Transverse colon (tissue), 4 donors: ENCODE measurements around the gene NOS3.

Experiments
- POLR2A ChIP-seq: fragments of 450-650 bp; IDR thresholded peaks from one replicate; pipeline ENCODE4 v1.6.1; 2016; ENCODE audit warnings: antibody characterized with exemption, mild to moderate bottlenecking, moderate library complexity
- POLR2AphosphoS5 ChIP-seq, 3 donors: sonication (generic); formaldehyde crosslinking; IDR thresholded peaks; one replicate each; pipeline ENCODE4 v1.6.1; 2016; ENCODE audit warnings: antibody characterized with exemption in 3 of 3
- TF ChIP-seq, protein P1 (sequence below), 5 experiments: fragments of 200-600 bp in 3 of 5; fragments of 450-650 bp in 2 of 5; sonication (generic) in 3 of 5; IDR thresholded peaks; 1 replicate in 2 of 5; 2 replicates in 3 of 5; pipeline ENCODE4 v1.5.1; 2016 to 2017; ENCODE audit warnings: antibody characterized with exemption in 5 of 5, inconsistent platforms in 3 of 5, mild to moderate bottlenecking in 2 of 5, moderate library complexity in 1 of 5

DNA sequence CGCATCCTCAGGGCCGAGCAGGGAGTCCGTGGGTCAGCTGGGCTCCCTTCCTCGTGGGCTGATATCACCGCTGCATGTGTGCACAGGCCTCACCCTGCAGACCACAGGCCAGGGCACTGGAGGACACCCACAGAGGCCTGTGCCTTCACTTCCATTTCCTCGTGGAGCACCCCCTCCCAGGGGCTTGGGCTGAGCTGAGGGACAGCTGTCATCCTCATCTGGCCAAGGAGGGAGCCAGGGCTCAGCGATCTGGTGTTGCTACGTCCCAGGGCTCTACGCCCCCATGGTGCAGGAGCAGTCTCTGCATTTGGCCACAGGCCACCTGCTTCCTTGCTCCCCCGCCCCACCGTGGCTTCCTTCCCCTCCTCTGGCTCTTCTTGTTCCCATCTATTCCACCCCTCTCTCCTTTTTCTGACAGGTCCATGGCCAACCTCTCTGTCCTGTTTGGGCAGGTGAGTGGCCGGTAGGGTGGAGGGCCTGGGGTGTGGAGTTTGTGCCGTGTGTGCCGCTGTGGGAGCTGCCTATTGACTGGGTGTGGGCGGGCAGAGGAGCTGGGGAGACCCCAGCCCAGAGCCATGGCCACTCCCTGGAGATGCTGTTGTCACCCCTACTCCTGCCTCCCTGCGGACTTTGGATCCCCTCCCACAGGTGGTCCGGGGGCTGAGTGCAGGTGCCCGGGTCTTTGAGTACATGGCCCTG, 49.2 kb downstream of the NOS3 start:
- TF ChIP-seq, protein P1, sequence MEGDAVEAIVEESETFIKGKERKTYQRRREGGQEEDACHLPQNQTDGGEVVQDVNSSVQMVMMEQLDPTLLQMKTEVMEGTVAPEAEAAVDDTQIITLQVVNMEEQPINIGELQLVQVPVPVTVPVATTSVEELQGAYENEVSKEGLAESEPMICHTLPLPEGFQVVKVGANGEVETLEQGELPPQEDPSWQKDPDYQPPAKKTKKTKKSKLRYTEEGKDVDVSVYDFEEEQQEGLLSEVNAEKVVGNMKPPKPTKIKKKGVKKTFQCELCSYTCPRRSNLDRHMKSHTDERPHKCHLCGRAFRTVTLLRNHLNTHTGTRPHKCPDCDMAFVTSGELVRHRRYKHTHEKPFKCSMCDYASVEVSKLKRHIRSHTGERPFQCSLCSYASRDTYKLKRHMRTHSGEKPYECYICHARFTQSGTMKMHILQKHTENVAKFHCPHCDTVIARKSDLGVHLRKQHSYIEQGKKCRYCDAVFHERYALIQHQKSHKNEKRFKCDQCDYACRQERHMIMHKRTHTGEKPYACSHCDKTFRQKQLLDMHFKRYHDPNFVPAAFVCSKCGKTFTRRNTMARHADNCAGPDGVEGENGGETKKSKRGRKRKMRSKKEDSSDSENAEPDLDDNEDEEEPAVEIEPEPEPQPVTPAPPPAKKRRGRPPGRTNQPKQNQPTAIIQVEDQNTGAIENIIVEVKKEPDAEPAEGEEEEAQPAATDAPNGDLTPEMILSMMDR (IDR thresholded peaks at IDR 0.05) = no peak
- TF ChIP-seq POLR2A (no peak), POLR2AphosphoS5 (IDR thresholded peaks at IDR 0.05) (no peak)
